Kidney tubule cell (primary cell): ENCODE measurements around the gene CDH22.

Experiments
- DNase-seq: peaks from one replicate; pipeline ENCODE4 v3.0.0-alpha.2; 2018; ENCODE audit warnings: low spot score

The CDH22 gene

GRCh38 chr20:46300281-46300680 is 8.0 kb downstream of the CDH22 start:
- no peak for DNase-seq

GRCh38 chr20:46299078-46299477 is 9.2 kb downstream of the CDH22 start:
- DNase-seq, result no peak

DNA sequence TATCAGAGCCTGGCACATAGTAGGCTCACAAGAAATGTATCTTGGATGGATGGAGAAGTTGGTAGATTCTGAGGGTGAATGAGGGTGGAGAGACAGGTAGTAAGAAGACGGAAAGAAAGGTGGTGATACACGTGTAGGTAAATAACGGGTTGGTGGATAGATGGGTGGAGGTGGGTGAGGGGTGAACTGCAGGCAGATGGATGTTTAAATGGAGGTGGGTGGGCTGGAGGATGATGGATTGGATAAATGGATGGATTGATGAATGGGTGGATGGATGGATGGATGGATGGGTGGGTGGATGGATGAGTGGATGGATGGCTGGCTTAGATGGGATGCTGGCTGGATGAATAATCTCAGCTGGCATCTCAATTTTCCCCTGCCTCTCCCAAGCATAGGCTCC is 9.9 kb downstream of the CDH22 start:
- no peak for DNase-seq

- no peak for DNase-seq
Observed at GRCh38 chr20:46296526-46297250, 11.6 kb downstream of the CDH22 start.

- peak; percentile 46 for DNase-seq
Observed at GRCh38 chr20:46293084-46293483, 15.2 kb downstream of the CDH22 start.

GRCh38 chr20:46291401-46291800 is 16.9 kb downstream of the CDH22 start:
- DNase-seq, result no peak

DNA sequence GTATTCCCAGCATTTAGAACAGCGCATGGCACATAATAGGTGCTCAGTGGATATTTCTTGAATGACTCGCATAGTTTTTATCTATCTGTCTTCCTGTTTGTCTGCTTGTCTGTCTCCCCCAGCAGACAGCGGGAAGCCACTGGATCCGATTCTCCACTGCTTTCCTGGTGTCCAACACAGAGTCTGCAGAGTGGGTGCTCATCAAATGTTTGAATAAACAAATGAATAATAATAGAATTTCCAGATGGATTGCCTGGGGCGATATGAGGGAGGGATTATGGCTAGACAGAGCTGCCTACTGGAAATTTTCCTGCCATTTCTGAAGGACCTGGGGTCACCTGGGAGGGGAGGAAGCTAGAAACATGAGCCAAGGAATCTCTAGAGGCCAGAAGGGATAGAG is 18.9 kb downstream of the CDH22 start:
- DNase-seq, result peak; percentile 22

DNA sequence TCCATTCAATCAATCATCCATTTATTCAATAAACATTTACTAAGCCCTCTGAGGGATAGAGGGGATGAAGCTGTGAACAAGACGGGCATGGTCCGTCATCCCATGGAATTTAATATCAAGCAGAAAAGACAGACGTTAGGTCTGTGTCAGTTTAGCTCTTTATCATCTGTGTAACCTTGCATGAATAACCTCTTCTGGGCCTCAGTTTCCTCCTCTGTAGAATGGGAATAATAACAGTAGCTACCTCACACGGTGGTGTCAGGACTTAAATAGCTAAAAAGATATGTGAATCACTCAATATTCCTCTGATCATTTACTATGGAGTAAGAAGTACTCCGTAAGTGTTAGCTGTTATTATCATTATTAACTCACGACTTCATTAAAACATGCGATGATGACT is 21.3 kb downstream of the CDH22 start:
- DNase-seq, result no peak

DNA sequence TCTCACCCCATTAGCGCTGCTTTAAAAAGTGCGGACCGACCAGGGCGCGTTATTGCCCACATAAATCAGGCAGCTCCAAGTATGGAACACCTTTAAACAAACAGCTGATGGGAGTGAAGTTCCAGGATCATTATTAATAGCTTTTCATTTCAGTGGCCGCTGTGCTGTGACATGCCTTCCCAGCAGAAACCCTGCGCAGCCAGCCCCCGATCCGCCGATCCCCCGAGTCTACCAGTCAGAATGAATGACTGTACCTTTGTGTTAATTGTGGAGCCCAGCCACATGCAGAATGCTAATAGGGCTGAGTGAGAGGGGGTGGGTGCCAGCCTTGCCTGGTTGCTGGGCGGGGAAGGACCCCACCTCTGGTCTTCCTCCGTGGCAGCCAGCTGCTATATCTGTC is 21.9 kb downstream of the CDH22 start:
- DNase-seq, result no peak

DNA sequence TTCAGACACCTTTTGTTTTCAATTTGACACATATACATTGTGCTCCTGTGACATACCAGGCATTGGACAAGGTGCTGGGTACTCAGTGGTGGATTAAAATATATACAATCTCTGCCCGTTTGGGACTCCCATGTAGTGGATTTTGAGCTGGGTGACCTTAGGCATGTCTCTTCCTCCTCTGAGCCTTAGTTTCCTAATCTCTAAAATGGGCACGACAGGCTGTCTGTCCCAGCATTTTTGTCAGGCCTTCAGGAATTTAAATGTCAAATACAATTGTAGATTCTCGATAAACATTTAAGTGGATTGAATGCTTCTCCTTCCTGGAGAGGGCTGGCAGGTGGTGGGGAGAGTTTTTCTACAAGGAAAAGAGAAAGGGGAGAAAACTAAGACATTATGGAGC is 22.6 kb downstream of the CDH22 start:
- no peak for DNase-seq

GRCh38 chr20:46285072-46285471 is 23.2 kb downstream of the CDH22 start:
- no peak for DNase-seq

- DNase-seq, result no peak
Observed at GRCh38 chr20:46284040-46284427, 24.3 kb downstream of the CDH22 start.

DNA sequence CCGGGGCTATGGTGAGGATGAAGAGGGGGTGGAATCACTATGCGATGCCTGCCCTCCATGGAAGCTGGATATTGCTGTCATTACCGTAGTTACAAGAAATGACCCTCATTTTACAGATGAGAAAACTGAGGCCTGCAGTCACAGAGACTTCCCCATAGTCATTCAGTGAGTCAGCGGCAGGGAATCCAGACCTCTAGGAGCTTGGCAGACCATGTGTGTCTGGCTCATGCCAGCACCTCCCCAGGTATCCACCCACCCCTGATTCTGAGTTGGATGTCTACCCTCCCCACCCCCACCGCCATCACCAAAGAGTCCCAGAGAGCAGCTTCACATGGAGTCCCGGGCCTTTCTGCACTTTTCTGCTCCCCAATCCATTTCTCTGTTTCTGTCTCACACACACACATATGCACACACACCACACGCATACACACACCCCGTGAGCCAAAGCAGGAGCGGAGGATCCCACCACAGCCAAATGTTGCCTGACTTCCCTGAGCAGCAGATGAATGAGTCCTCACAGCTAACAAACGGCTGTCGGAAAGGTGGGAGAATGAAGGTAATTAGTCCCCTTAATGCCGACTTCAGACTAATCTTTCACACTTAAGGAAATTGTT is 24.8 kb downstream of the CDH22 start:
- DNase-seq, result peak; percentile 91

DNA sequence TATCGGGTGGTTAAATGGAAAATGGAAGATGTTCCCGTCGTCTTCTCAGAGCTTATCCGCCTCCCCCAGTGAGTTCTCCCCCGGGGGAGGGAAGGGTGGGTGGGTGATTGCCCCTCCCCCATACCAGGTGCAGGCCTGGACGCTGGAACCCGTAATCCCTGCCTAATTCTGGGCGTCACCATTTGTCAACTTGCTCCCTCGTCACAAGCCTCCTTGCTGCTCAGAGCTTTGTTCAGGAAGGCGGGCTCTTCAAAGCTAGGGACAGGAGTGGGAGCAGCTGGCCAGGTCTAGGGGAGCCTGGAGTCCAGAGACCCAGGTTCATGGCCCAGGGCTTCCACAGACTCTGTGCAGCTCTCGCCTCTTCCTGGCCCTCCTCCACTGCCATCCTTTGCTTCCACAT is 25.6 kb downstream of the CDH22 start:
- DNase-seq, result no peak

DNA sequence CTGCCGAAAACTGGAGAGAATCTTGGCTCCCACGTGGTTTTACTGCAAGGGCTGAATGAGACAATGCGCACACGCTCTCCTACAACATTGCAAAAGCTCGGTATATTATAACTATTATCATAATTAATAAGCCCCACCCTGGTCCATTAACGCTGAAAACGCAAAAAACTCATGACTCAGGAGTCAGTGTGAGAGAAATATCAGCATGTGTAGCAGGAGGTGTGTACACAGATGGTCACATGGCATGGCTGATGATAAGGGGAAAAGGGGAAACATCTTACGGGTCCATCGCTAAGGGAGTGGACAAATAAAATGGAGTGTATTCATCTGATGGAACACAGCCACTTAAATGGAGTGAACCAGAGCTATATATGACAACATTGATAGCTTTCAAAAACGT is 29.2 kb downstream of the CDH22 start:
- DNase-seq, result no peak

GRCh38 chr20:46277602-46278001 is 30.7 kb downstream of the CDH22 start:
- DNase-seq, result no peak

DNA sequence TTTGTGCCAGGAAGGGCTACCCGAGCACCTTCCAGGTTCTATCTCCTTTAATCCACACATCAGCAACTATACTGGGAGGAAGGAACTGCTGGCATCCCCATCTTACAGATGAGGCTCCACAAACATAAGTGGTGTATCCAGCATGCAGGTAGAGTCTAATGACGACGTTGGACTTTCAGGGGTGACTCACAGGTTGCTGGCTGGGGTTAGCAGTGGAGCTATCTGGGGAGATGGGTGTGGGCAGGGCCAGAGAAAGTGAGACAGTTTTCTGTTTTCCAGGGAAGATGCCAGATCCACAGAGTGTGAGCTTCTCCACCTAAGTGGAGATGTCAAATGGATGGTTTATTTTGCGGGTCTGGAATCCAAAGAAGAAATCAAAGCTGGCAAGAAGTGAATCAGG is 31.8 kb downstream of the CDH22 start:
- DNase-seq, result peak; percentile 27

DNA sequence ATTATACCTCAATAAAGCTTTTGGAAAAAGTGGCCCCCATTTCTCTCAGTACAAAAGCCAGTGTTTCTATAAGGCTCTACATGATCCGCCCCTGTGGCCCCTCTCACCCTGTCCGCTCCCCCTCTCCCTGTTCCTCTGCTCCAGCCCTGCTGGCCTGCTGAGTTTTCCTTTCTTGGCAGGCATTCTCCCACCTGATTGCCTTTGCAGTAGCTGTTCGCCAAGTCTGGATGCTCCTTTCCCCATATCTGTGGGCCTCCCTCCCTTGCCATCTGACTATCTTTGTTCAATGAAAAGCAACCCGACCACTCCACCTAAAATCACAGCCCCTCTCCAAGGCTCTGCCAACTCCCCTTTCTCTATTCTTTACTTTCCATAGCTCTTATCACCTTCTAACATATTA is 33.2 kb downstream of the CDH22 start:
- DNase-seq, result no peak

DNA sequence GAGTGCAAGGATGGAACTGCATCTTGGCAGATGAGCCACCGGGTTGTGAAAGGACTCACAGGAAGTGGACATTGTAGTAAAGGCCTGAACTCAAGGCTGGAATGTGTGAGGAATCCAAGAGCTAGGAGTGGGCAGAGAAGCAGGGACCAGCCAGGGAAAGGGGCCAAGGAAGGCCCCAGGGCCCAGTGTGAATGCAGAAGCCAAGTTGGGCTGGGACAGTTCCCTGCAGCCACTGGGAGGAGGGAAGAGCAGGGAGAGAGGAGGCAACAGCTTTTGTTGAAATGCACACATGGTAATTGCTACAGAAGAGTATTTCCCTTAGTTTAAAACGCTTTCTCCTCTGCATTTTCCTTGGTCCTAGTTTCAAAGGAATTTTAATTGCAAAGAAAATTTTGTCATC is 34.6 kb downstream of the CDH22 start:
- DNase-seq, result no peak

GRCh38 chr20:46272389-46273047 is 35.8 kb downstream of the CDH22 start:
- DNase-seq, result no peak

DNA sequence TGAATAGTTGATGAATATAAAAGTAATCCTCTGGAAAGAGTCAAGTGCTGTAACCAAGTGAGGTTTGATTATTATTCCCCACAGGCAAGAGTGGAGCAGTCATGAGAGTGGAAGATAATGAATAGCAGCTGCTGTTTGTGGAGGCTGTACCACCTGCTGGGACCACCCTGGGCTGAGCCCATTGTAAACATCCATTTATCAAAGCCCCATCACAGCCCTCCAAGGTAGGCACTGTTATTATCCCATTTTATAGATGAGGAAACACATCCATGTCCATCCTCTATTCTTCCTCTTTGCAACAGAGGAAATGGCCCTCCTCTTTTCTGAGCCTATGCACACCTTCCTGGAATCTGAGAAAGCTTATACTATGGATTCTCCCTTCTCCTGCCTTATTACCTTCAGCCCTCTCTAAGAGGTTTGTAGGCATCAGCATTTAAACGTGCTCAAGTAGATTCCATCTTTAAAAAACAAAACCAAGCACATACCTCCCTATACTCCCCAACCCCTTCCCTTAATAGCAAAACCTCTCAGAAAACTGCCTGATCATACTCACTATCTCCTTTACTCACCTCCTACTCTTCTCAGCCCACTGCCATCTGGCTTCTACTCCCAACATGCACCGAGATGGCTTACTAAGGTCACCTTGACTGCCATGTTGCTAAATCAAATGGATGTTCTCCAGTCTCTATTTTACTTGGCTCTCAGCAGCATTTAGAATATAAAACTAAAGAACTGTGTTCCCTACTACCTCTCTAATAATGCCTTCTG is 37.1 kb downstream of the CDH22 start:
- DNase-seq, result no peak

- DNase-seq, result no peak
Observed at GRCh38 chr20:46269372-46269771, 38.9 kb downstream of the CDH22 start.

GRCh38 chr20:46268662-46269061 is 39.6 kb downstream of the CDH22 start:
- DNase-seq, result no peak
